ENCODE measurements around the gene ATP6V1B1.

DNA sequence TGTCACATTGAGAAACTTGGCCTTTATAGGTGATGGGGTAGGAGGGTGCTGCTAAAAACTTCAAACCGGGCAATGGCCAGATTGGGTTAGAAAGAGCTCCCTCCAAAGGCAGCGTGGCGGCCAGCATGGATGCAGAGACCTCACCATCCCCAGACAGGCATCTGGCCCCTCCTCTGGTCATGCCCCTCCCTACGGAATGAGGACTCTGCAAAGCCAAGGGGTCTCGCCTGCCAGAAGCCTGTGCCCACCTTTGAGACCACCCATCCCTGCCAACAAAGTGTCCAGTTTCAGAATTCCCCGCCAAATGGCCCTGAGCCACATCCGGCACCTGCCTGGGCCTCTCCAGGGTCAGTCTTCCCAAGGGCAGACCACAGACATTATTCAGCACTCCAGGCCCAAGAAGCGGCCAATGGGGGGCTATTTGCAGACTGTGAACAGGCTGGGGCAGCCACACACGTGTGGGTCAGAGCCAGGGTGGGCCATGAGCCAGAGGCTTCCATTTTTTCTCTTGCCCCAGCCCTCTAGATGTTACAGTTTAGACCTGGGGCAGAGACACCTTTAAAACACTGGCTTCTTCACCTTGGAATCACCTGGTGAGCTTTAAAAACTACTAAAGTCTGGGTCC is 4.2 kb upstream of the ATP6V1B1 start:
- TF ChIP-seq EZH2phosphoT487 (IDR thresholded peaks at IDR 0.05; ENCODE audit: borderline replicate concordance, low read length) (no peak), EZH2 (IDR thresholded peaks at IDR 0.05; ENCODE audit: low read length, unreplicated experiment) (no peak)
- TF ChIP-seq, protein P1, sequence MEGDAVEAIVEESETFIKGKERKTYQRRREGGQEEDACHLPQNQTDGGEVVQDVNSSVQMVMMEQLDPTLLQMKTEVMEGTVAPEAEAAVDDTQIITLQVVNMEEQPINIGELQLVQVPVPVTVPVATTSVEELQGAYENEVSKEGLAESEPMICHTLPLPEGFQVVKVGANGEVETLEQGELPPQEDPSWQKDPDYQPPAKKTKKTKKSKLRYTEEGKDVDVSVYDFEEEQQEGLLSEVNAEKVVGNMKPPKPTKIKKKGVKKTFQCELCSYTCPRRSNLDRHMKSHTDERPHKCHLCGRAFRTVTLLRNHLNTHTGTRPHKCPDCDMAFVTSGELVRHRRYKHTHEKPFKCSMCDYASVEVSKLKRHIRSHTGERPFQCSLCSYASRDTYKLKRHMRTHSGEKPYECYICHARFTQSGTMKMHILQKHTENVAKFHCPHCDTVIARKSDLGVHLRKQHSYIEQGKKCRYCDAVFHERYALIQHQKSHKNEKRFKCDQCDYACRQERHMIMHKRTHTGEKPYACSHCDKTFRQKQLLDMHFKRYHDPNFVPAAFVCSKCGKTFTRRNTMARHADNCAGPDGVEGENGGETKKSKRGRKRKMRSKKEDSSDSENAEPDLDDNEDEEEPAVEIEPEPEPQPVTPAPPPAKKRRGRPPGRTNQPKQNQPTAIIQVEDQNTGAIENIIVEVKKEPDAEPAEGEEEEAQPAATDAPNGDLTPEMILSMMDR (conservative IDR thresholded peaks at IDR 0.05; ENCODE audit: low read depth, low read length), result no peak

Data from PC-3 (cell line).